ENCODE measurements around the gene KDM5A. TPM values are rescaled to one million over a fixed set of nuclear protein-coding genes. Genes with fewer than 3 reads are reported as not detected.
A peak's percentile ranks its signal among the peaks of the same experiment; 100 is the strongest.

Gene KDM5A
- total RNA-seq, 2 experiments from 2014 or later: 59.0 to 61.3 TPM

GRCh38 chr12:292186-292585 is 96.9 kb downstream of the KDM5A start:
- no peak for DNase-seq
- H3K4me1 Mint-ChIP-seq (ENCODE audit: low read depth): peaks cover 37% of the 10 kb centered on the region
- H3K4me3 Mint-ChIP-seq: no peak overlapping the region
- peaks cover 44% of the 10 kb centered on the region for H3K36me3 Mint-ChIP-seq (ENCODE audit: low read depth)
- H3K9me3 Mint-ChIP-seq: no peaks in the 10 kb centered on the region
- peak overlapping the region; percentile 11 for H3K27ac Mint-ChIP-seq
- intact Hi-C loops (cut with micrococcal nuclease): no loop called here
- no peaks in the 10 kb centered on the region for H3K27me3 Mint-ChIP-seq (ENCODE audit: low read depth)
- CTCF ChIA-PET: no interaction called here

- H3K4me1 Mint-ChIP-seq (ENCODE audit: low read depth): peaks cover 46% of the 10 kb centered on the region
- intact Hi-C loops (cut with micrococcal nuclease): no loop called here
- peak overlapping the region; percentile 63 for H3K27ac Mint-ChIP-seq
- H3K36me3 Mint-ChIP-seq (ENCODE audit: low read depth): peaks cover 49% of the 10 kb centered on the region
- CTCF ChIA-PET: no interaction called here
- no peak overlapping the region for H3K4me3 Mint-ChIP-seq
- no peaks in the 10 kb centered on the region for H3K27me3 Mint-ChIP-seq (ENCODE audit: low read depth)
- no peak for DNase-seq
- H3K9me3 Mint-ChIP-seq: no peaks in the 10 kb centered on the region
Observed at GRCh38 chr12:291153-291723, 97.9 kb downstream of the KDM5A start.

GRCh38 chr12:288687-289086 is 100.4 kb downstream of the KDM5A start:
- H3K4me3 Mint-ChIP-seq: no peak overlapping the region
- no peaks in the 10 kb centered on the region for H3K9me3 Mint-ChIP-seq
- peaks cover 46% of the 10 kb centered on the region for H3K36me3 Mint-ChIP-seq (ENCODE audit: low read depth)
- no peak for DNase-seq
- H3K4me1 Mint-ChIP-seq (ENCODE audit: low read depth): peaks cover 61% of the 10 kb centered on the region
- intact Hi-C loops (cut with micrococcal nuclease): no loop called here
- H3K27ac Mint-ChIP-seq: no peak overlapping the region
- CTCF ChIA-PET: interaction anchor here (0.7 to 1.0 kb wide), 2 partner anchors 13 to 43 kb away, joined by 3 read pairs; no protein-coding TSS in a partner anchor
- H3K27me3 Mint-ChIP-seq (ENCODE audit: low read depth): no peaks in the 10 kb centered on the region

GRCh38 chr12:286531-287300 is 102.4 kb downstream of the KDM5A start:
- Mint-ChIP-seq H3K4me3 (no peak overlapping the region), H3K27me3 (ENCODE audit: low read depth) (no peaks in the 10 kb centered on the region), H3K9me3 (no peaks in the 10 kb centered on the region), H3K27ac (peak overlapping the region; percentile 77), H3K36me3 (ENCODE audit: low read depth) (peaks cover 35% of the 10 kb centered on the region), H3K4me1 (ENCODE audit: low read depth) (peaks cover 50% of the 10 kb centered on the region)
- intact Hi-C loops (cut with micrococcal nuclease): loop anchor here (1.0 to 2.0 kb wide), 4 partner anchors 14 to 562 kb away; partner anchors contain the start of gene KDM5A
- CTCF ChIA-PET: interaction anchor here (0.7 to 1.9 kb wide), 2 partner anchors 67 to 262 kb away, joined by 4 to 5 read pairs; no protein-coding TSS in a partner anchor
- peak; percentile 16 for DNase-seq

- H3K36me3 Mint-ChIP-seq (ENCODE audit: low read depth): peaks cover 11% of the 10 kb centered on the region
Observed at GRCh38 chr12:278046-278445, 111.1 kb downstream of the KDM5A start.

GRCh38 chr12:275812-276211 is 113.3 kb downstream of the KDM5A start:
- intact Hi-C loops (cut with micrococcal nuclease): no loop called here

More at GRCh38 chr12:278046-278445, 111.1 kb downstream of the KDM5A start:
- intact Hi-C loops (cut with micrococcal nuclease): no loop called here
- no peak overlapping the region for H3K4me3 Mint-ChIP-seq
- H3K27ac Mint-ChIP-seq: no peak overlapping the region
- H3K4me1 Mint-ChIP-seq (ENCODE audit: low read depth): no peaks in the 10 kb centered on the region
- no peak for DNase-seq
- no peaks in the 10 kb centered on the region for H3K9me3 Mint-ChIP-seq
- no peaks in the 10 kb centered on the region for H3K27me3 Mint-ChIP-seq (ENCODE audit: low read depth)
- CTCF ChIA-PET: no interaction called here

GRCh38 chr12:273382-273781 is 115.7 kb downstream of the KDM5A start:
- Mint-ChIP-seq H3K4me3 (no peak overlapping the region), H3K9me3 (no peaks in the 10 kb centered on the region), H3K27ac (no peak overlapping the region), H3K27me3 (ENCODE audit: low read depth) (no peaks in the 10 kb centered on the region), H3K36me3 (ENCODE audit: low read depth) (no peaks in the 10 kb centered on the region), H3K4me1 (ENCODE audit: low read depth) (no peaks in the 10 kb centered on the region)
- CTCF ChIA-PET: no interaction called here
- intact Hi-C loops (cut with micrococcal nuclease): loop anchor here (2.0 kb wide), 1 partner anchor 13 kb away; no protein-coding TSS in a partner anchor
- no peak for DNase-seq

More at GRCh38 chr12:275812-276211, 113.3 kb downstream of the KDM5A start:
- Mint-ChIP-seq H3K4me3 (no peak overlapping the region), H3K4me1 (ENCODE audit: low read depth) (no peaks in the 10 kb centered on the region), H3K36me3 (ENCODE audit: low read depth) (peaks cover 8% of the 10 kb centered on the region), H3K9me3 (no peaks in the 10 kb centered on the region), H3K27ac (no peak overlapping the region), H3K27me3 (ENCODE audit: low read depth) (no peaks in the 10 kb centered on the region)
- CTCF ChIA-PET: interaction anchor here (1.1 kb wide), 1 partner anchor 10 kb away, joined by 3 read pairs; no protein-coding TSS in a partner anchor
- no peak for DNase-seq

GRCh38 chr12:272942-273341 is 116.2 kb downstream of the KDM5A start:
- Mint-ChIP-seq H3K4me1 (ENCODE audit: low read depth) (no peaks in the 10 kb centered on the region), H3K9me3 (no peaks in the 10 kb centered on the region), H3K4me3 (no peak overlapping the region), H3K27ac (no peak overlapping the region), H3K36me3 (ENCODE audit: low read depth) (no peaks in the 10 kb centered on the region), H3K27me3 (ENCODE audit: low read depth) (no peaks in the 10 kb centered on the region)
- DNase-seq: no peak
- intact Hi-C loops (cut with micrococcal nuclease): loop anchor here (2.0 kb wide), 1 partner anchor 14 kb away; no protein-coding TSS in a partner anchor
- CTCF ChIA-PET: interaction anchor here (0.7 kb wide), 1 partner anchor 9 kb away, joined by 3 read pairs; no protein-coding TSS in a partner anchor

GRCh38 chr12:271161-271560 is 118.0 kb downstream of the KDM5A start:
- Mint-ChIP-seq H3K4me1 (ENCODE audit: low read depth) (no peaks in the 10 kb centered on the region), H3K27ac (no peak overlapping the region), H3K27me3 (ENCODE audit: low read depth) (no peaks in the 10 kb centered on the region), H3K36me3 (ENCODE audit: low read depth) (no peaks in the 10 kb centered on the region), H3K4me3 (no peak overlapping the region), H3K9me3 (no peaks in the 10 kb centered on the region)
- CTCF ChIA-PET: interaction anchor here (1.3 kb wide), 1 partner anchor 9 kb away, joined by 4 read pairs; no protein-coding TSS in a partner anchor
- intact Hi-C loops (cut with micrococcal nuclease): no loop called here
- no peak for DNase-seq

- H3K27me3 Mint-ChIP-seq (ENCODE audit: low read depth): no peaks in the 10 kb centered on the region
- H3K4me3 Mint-ChIP-seq: no peak overlapping the region
- CTCF ChIA-PET: no interaction called here
- H3K36me3 Mint-ChIP-seq (ENCODE audit: low read depth): no peaks in the 10 kb centered on the region
- intact Hi-C loops (cut with micrococcal nuclease): no loop called here
- peaks cover 9% of the 10 kb centered on the region for H3K4me1 Mint-ChIP-seq (ENCODE audit: low read depth)
- no peak overlapping the region for H3K27ac Mint-ChIP-seq
- no peak for DNase-seq
- no peaks in the 10 kb centered on the region for H3K9me3 Mint-ChIP-seq
Observed at GRCh38 chr12:269191-269590, 119.9 kb downstream of the KDM5A start.

- Mint-ChIP-seq H3K36me3 (ENCODE audit: low read depth) (no peaks in the 10 kb centered on the region), H3K27ac (no peak overlapping the region), H3K9me3 (no peaks in the 10 kb centered on the region), H3K4me1 (ENCODE audit: low read depth) (peaks cover 11% of the 10 kb centered on the region), H3K27me3 (ENCODE audit: low read depth) (no peaks in the 10 kb centered on the region), H3K4me3 (no peak overlapping the region)
- intact Hi-C loops (cut with micrococcal nuclease): no loop called here
- CTCF ChIA-PET: interaction anchor here (1.0 kb wide), 1 partner anchor 170 kb away, joined by 3 read pairs; no protein-coding TSS in a partner anchor
- no peak for DNase-seq
Observed at GRCh38 chr12:268483-268840, 120.7 kb downstream of the KDM5A start.

GRCh38 chr12:267581-268482 is 121.3 kb downstream of the KDM5A start:
- Mint-ChIP-seq H3K27ac (no peak overlapping the region), H3K36me3 (ENCODE audit: low read depth) (no peaks in the 10 kb centered on the region), H3K4me1 (ENCODE audit: low read depth) (peaks cover 11% of the 10 kb centered on the region), H3K9me3 (no peaks in the 10 kb centered on the region), H3K4me3 (no peak overlapping the region), H3K27me3 (ENCODE audit: low read depth) (no peaks in the 10 kb centered on the region)
- intact Hi-C loops (cut with micrococcal nuclease): no loop called here
- DNase-seq: no peak
- CTCF ChIA-PET: interaction anchor here (0.6 to 1.0 kb wide), 2 partner anchors 161 to 169 kb away, joined by 3 to 6 read pairs; no protein-coding TSS in a partner anchor

Measured in activated naive CD4-positive, alpha-beta T cell treated with anti-CD3 and anti-CD28 coated beads for 36 hours (primary cell).